ENCODE data around the gene PLPPR4.

PLPPR4 gene

DNA sequence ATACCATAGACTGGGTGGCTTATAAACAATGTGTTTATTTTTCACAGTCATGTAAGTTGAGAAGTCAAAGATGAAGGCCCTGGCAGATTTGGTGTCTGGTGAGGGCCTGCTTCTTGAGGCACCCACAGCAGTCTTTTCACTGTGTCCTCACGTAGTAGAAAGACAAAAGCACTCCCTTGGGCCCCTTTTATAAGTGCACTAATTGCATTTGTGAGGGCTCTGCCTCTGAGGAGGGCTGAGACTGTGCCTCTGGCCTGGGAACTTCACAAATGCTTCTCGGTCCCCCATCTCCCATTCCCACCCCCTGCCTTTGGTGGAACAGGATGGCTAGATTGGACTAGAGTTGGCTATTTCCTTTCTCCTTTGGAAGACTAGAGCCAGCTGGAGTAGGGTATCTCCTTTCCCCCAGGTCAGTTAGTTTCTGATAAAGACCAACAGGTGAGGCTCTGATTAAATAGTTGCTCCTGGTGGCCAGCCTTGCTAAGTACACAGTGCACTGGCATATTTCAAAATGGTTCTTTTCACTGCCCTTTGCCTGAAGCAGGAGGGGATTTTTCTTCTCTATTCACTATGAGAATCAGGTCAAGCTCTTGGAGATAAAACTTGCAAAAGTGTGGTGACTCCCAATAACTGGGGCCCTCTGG is 82.9 kb downstream of the PLPPR4 start:
- DNase-seq (ENCODE audit: low read depth, low spot score), result no peak

DNA sequence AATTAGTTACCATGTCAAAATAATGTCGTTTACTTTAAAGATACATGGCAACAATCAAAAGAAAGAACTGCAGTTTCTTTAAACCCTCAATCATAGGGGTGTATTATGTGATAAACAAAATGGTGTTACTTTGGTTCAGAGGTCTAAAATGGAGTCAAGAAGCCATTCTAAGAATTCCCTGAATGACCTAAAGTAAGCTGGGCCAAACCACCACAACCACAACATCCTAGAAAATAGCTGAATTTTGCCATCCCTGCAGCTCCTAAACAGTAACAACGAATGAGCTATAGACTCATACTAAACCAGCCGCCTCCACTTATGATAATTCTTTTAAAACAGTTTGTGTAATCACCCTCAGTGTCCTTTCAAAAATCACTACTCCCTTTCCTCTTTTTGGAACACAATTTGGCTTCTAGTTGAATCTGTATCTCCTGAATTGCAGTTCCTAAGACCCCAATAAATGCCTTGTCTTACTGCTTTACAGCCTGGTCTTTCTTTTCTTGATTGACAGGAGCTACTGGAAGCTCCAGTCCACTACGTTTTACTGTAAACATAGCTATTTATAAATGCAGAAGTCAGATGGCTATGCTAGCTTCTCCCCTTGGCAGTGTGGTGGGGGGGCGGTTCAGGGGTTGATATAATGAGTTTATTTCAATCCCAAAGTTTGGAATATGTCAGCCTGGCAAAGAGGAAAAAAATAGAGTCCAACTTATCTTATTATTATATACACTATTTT is 84.3 kb downstream of the PLPPR4 start:
- no peak for DNase-seq (ENCODE audit: low read depth, low spot score)

GRCh38 chr1:99352821-99353220 is 88.5 kb downstream of the PLPPR4 start:
- DNase-seq (ENCODE audit: low read depth, low spot score), result no peak

- DNase-seq (ENCODE audit: low read depth, low spot score), result no peak
Measured at GRCh38 chr1:99358770-99359169, 94.5 kb downstream of the PLPPR4 start.
